Measurements from ENCODE around the gene GALM. TPM values are rescaled to one million over a fixed set of nuclear protein-coding genes. Genes with fewer than 3 reads are reported as not detected.

GALM gene
- total and polyA plus RNA-seq, 2 of the 8 experiments (the other 6 are each of a cell fraction or from before 2014, with no cell fraction given) = 9.9 to 13.1 TPM

GRCh38 chr2:38634684-38635083, 31.2 kb upstream of the GALM start:
- no peaks in the 10 kb centered on the region for H3K79me2 ChIP-seq (ENCODE audit: control insufficient read depth in 1 of 2, insufficient read depth in 2 of 2, low read length in 2 of 2)
- H2BK120ac ChIP-seq (replicated peaks; ENCODE audit: low read depth, low read length) = no peak overlapping the region
- H3K23me2 ChIP-seq (ENCODE audit: low read depth, low read length) = no peaks in the 10 kb centered on the region
- H3K4me3 ChIP-seq (ENCODE audit: extremely low read depth in 1 of 4, insufficient read depth in 2 of 4, low read depth in 3 of 4, low read length in 4 of 4) = no peak overlapping the region
- no peaks in the 10 kb centered on the region for H3K79me1 ChIP-seq (ENCODE audit: low read depth, low read length)
- CTCF ChIA-PET (ENCODE audit: partially characterized antibody) = no interaction called here
- H3K36me3 ChIP-seq (ENCODE audit: control insufficient read depth in 2 of 4, insufficient read depth in 4 of 4, low read length in 3 of 4) = no peaks in the 10 kb centered on the region
- H3K9ac ChIP-seq (replicated peaks in 1 of 4; ENCODE audit: extremely low read depth in 1 of 4, low read depth in 3 of 4, low read length in 3 of 4) = no peak overlapping the region
- no peak overlapping the region for H2AK5ac ChIP-seq (ENCODE audit: low read depth, low read length)
- H4K5ac ChIP-seq (ENCODE audit: insufficient read length, low read depth, low read length) = no peak overlapping the region
- no peak overlapping the region for H2BK12ac ChIP-seq (ENCODE audit: low read depth, low read length)
- no peak for FAIRE-seq
- TF ChIP-seq BCL11A (IDR thresholded peaks at IDR 0.05; ENCODE audit: low read depth in 2 of 2, low read length in 2 of 2) = no peak
- TF ChIP-seq YY1 (IDR thresholded peaks at IDR 0.05; ENCODE audit: low read depth, low read length) = no peak
- TF ChIP-seq RFX5 (IDR thresholded peaks at IDR 0.05; ENCODE audit: borderline replicate concordance, low read depth, low read length) = no peak
- no peak for TF ChIP-seq TAF7 (optimal IDR thresholded peaks at IDR 0.05; ENCODE audit: borderline replicate concordance, low read depth, low read length)
- no peak for TF ChIP-seq FOSL1 (IDR thresholded peaks at IDR 0.05; ENCODE audit: insufficient read depth, low read depth, low read length)
- H4K20me1 ChIP-seq (replicated peaks in 1 of 2; ENCODE audit: control insufficient read depth in 1 of 2, insufficient read depth in 2 of 2, low read length in 2 of 2) = no peaks in the 10 kb centered on the region
- no peak overlapping the region for H3K56ac ChIP-seq (replicated peaks; ENCODE audit: insufficient read length, low read depth, low read length)
- no peak for DNase-seq (ENCODE audit: low read depth in 1 of 2, low spot score in 2 of 2)
- POLR2A ChIA-PET (ENCODE audit: partially characterized antibody) = no interaction called here
- H4K91ac ChIP-seq (replicated peaks; ENCODE audit: insufficient read length, low read length) = no peak overlapping the region
- H2AFZ ChIP-seq (ENCODE audit: low read length) = no peak overlapping the region
- no peak overlapping the region for H3K4me2 ChIP-seq (ENCODE audit: insufficient read depth in 1 of 2, low read depth in 2 of 2, low read length in 2 of 2)
- no peaks in the 10 kb centered on the region for H3K27me3 ChIP-seq (replicated peaks in 1 of 4; ENCODE audit: control insufficient read depth in 3 of 4, extremely low read depth in 1 of 4, insufficient read depth in 3 of 4, low read length in 3 of 4)
- 0 out of 4 replicates have a peak, but pooled peaks cover 0 to 2% of the 10 kb centered on the region in 2 experiments for H3K9me3 ChIP-seq (ENCODE audit: insufficient read depth in 2 of 2, low read depth in 1 of 2, low read length in 1 of 2)
- H3K23ac ChIP-seq (ENCODE audit: insufficient read length) = no peak overlapping the region
- no peak overlapping the region for H2BK15ac ChIP-seq (ENCODE audit: low read length)
- no peak overlapping the region for H3K27ac ChIP-seq (ENCODE audit: low read depth, low read length)
- no peak overlapping the region for H4K8ac ChIP-seq (ENCODE audit: extremely low read depth, insufficient read depth, low read length)
- no peak overlapping the region for H3K4ac ChIP-seq (replicated peaks; ENCODE audit: insufficient read length, low read depth, low read length)
- no peak overlapping the region for H3K18ac ChIP-seq (ENCODE audit: extremely low read depth, low read length)
- no peak overlapping the region for H3K14ac ChIP-seq (ENCODE audit: insufficient read length)
- H3K4me1 ChIP-seq (replicated peaks in 1 of 4; ENCODE audit: control insufficient read depth in 3 of 4, insufficient read depth in 4 of 4, low read length in 3 of 4) = no peaks in the 10 kb centered on the region
- 81 to 100% methylated on average over 1 to 3 of the region's 3 CpGs for WGBS, 2 experiments (ENCODE audit: extremely low coverage in 1 of 2, insufficient coverage in 1 of 2, insufficient read length in 1 of 2, insufficient replicate concordance in 2 of 2, low coverage in 1 of 2, low lambda C conversion rate in 2 of 2, missing lambda C conversion rate in 1 of 2)
- H2BK5ac ChIP-seq (ENCODE audit: low read depth, low read length) = no peak overlapping the region
- no peak overlapping the region for H2BK20ac ChIP-seq (ENCODE audit: low read length)
